Activated B cell treated with CpG ODN at 0.5 μM for 24 hours (primary cell): Measurements from ENCODE around the gene PROCA1. TPM values are rescaled to one million over a fixed set of nuclear protein-coding genes. Genes with fewer than 3 reads are reported as not detected.
A peak's percentile ranks its signal among the peaks of the same experiment; 100 is the strongest.

Experiments used
- ATAC-seq: fragments of 200-7000 bp; cut with Tn5 transposase; one replicate; pipeline ENCODE4 v1.10.0; 2021; ENCODE audit warnings: low read depth, mild to moderate bottlenecking, moderate library complexity
- CTCF ChIA-PET: fragments of 350-600 bp; sonication (Branson Sonifier 250); formaldehyde crosslinking; loops from one replicate; lab custom pipeline; 2021; ENCODE audit warnings: antibody characterized with exemption; lab: Charles Lee
- POLR2A ChIA-PET: fragments of 350-600 bp; sonication (Branson Sonifier 250); formaldehyde crosslinking; loops from one replicate; lab custom pipeline; 2021; ENCODE audit warnings: antibody characterized with exemption; lab: Charles Lee
- DNase-seq: peaks from one replicate; pipeline ENCODE4 v3.0.0; 2022
- H3K27ac Mint-ChIP-seq: one replicate; pipeline ENCODE4 v1.8.0; 2020; ENCODE audit warnings: mixed read lengths
- H3K27me3 Mint-ChIP-seq: one replicate; pipeline ENCODE4 v1.8.0; 2021; ENCODE audit warnings: mixed read lengths
- H3K36me3 Mint-ChIP-seq: one replicate; pipeline ENCODE4 v1.8.0; 2021; ENCODE audit warnings: low read depth, mixed read lengths
- H3K4me1 Mint-ChIP-seq: one replicate; pipeline ENCODE4 v1.8.0; 2021; ENCODE audit warnings: mixed read lengths
- H3K4me3 Mint-ChIP-seq: one replicate; pipeline ENCODE4 v1.8.0; 2020; ENCODE audit warnings: mild to moderate bottlenecking, mixed read lengths
- H3K9me3 Mint-ChIP-seq: one replicate; pipeline ENCODE4 v1.8.0; 2020; ENCODE audit warnings: mixed read lengths
- CTCF ChIP-seq: fragments of 200-600 bp; IDR thresholded peaks from one replicate; pipeline ENCODE4 v1.8.0; 2022; ENCODE audit warnings: antibody characterized with exemption, mild to moderate bottlenecking
- intact Hi-C: fragments of 100-400 bp; cut with micrococcal nuclease; formaldehyde crosslinking; loops from one replicate; pipeline ENCODE4 v1.15.1; 2024
- total RNA-seq: library from RNA; stranded (reverse); gene quantifications from 2 replicates; pipeline ENCODE4 v1.2.3, GENCODE V29; 2022

The PROCA1 gene
- total RNA-seq, 1 donor from 2014 or later = 11.0 TPM

- H3K4me3 Mint-ChIP-seq = peak overlapping the region; percentile 75
- ATAC-seq = peak; percentile 2
- no peaks in the 10 kb centered on the region for H3K9me3 Mint-ChIP-seq
Observed at GRCh38 chr17:28749516-28750177, 38.0 kb upstream of the PROCA1 start.

GRCh38 chr17:28748852-28749515 lies 37.3 kb upstream of the PROCA1 start:
- H3K27me3 Mint-ChIP-seq = no peaks in the 10 kb centered on the region
- no peak for DNase-seq
- POLR2A ChIA-PET = interaction anchor here (1.2 to 23.0 kb wide), 11 partner anchors 8 to 203 kb away, joined by 3 to 2384 read pairs (median 13); partner anchors contain the start of genes BLTP2, DHRS13, NEK8 and PHF12
- peak overlapping the region; percentile 64 for H3K4me3 Mint-ChIP-seq
- CTCF ChIA-PET = interaction anchor here (0.9 to 17.6 kb wide), 8 partner anchors 10 to 149 kb away, joined by 3 to 545 read pairs (median 5); partner anchors contain the start of genes FLOT2, NEK8 and TLCD1
- H3K27ac Mint-ChIP-seq = peak overlapping the region; percentile 71
- no peak for ATAC-seq
- intact Hi-C loops = no loop called here
- H3K36me3 Mint-ChIP-seq = peaks cover 82% of the 10 kb centered on the region
- peaks cover 51% of the 10 kb centered on the region for H3K4me1 Mint-ChIP-seq
- H3K9me3 Mint-ChIP-seq = no peaks in the 10 kb centered on the region
- no peak for TF ChIP-seq CTCF

More at GRCh38 chr17:28749516-28750177, 38.0 kb upstream of the PROCA1 start:
- CTCF ChIA-PET = interaction anchor here (0.6 to 17.6 kb wide), 10 partner anchors 8 to 190 kb away, joined by 3 to 545 read pairs (median 6); partner anchors contain the start of genes FLOT2, NEK8, RPL23A and TLCD1
- H3K36me3 Mint-ChIP-seq = peaks cover 80% of the 10 kb centered on the region
- no peak for DNase-seq
- H3K27me3 Mint-ChIP-seq = no peaks in the 10 kb centered on the region
- POLR2A ChIA-PET = interaction anchor here (0.7 to 23.0 kb wide), 15 partner anchors 8 to 202 kb away, joined by 3 to 2384 read pairs (median 9); partner anchors contain the start of genes BLTP2, DHRS13, NEK8 and PHF12
- H3K4me1 Mint-ChIP-seq = peaks cover 51% of the 10 kb centered on the region
- no peak for TF ChIP-seq CTCF
- peak overlapping the region; percentile 74 for H3K27ac Mint-ChIP-seq
- intact Hi-C loops = loop anchor here (1.0 to 5.0 kb wide), 4 partner anchors 8 to 154 kb away; partner anchors contain the start of genes DHRS13, RAB34 and RPL23A

- peak overlapping the region; percentile 84 for H3K27ac Mint-ChIP-seq
- ATAC-seq (no peak), DNase-seq (no peak)
- no peaks in the 10 kb centered on the region for H3K27me3 Mint-ChIP-seq
- H3K9me3 Mint-ChIP-seq = no peaks in the 10 kb centered on the region
- intact Hi-C loops = no loop called here
- no peak for TF ChIP-seq CTCF
- ChIA-PET CTCF (interaction anchor here (0.9 to 17.6 kb wide), 5 partner anchors 11 to 32 kb away, joined by 3 to 545 read pairs (median 4); partner anchors contain the start of genes NEK8 and TLCD1), POLR2A (interaction anchor here (1.1 to 23.0 kb wide), 7 partner anchors 9 to 204 kb away, joined by 3 to 2384 read pairs (median 6); partner anchors contain the start of genes BLTP2, NEK8, PHF12 and RPL23A)
- H3K36me3 Mint-ChIP-seq = peaks cover 82% of the 10 kb centered on the region
- peak overlapping the region; percentile 64 for H3K4me3 Mint-ChIP-seq
- peaks cover 53% of the 10 kb centered on the region for H3K4me1 Mint-ChIP-seq
Observed at GRCh38 chr17:28747801-28748750, 36.4 kb upstream of the PROCA1 start.

- H3K27me3 Mint-ChIP-seq = no peaks in the 10 kb centered on the region
- peaks cover 57% of the 10 kb centered on the region for H3K4me1 Mint-ChIP-seq
- intact Hi-C loops = no loop called here
- ChIA-PET CTCF (interaction anchor here (17.6 kb wide), 1 partner anchor 20 kb away, joined by 545 read pairs; the partner anchor contains the start of genes NEK8 and TLCD1), POLR2A (interaction anchor here (1.1 to 23.0 kb wide), 5 partner anchors 8 to 205 kb away, joined by 5 to 2384 read pairs (median 9); partner anchors contain the start of genes NEK8, PROCA1, RPL23A and TLCD1)
- peaks cover 77% of the 10 kb centered on the region for H3K36me3 Mint-ChIP-seq
- DNase-seq = no peak
- no peak for ATAC-seq
- peak overlapping the region; percentile 84 for H3K27ac Mint-ChIP-seq
- H3K4me3 Mint-ChIP-seq = peak overlapping the region; percentile 93
- TF ChIP-seq CTCF = no peak
- no peaks in the 10 kb centered on the region for H3K9me3 Mint-ChIP-seq
Observed at GRCh38 chr17:28747051-28747691, 35.5 kb upstream of the PROCA1 start.
